MM.1S (cell line): ENCODE results near the gene FRYL.

ENCODE experiments used
- EZH2 ChIP-seq: fragments of 300-600 bp; sonication (generic); optimal IDR thresholded peaks from 2 replicates; pipeline ENCODE3; 2017; ENCODE audit warnings: low read depth, mild to moderate bottlenecking, antibody characterized with exemption, low read length, mixed read lengths
- EZH2phosphoT487 ChIP-seq: fragments of 300-600 bp; sonication (generic); IDR thresholded peaks from 2 replicates; pipeline ENCODE4 v1.6.1; 2018; ENCODE audit warnings: antibody characterized with exemption, low read length
- TF ChIP-seq, protein P1 (sequence below): fragments of 300-600 bp; sonication (generic); IDR thresholded peaks from 2 replicates; pipeline ENCODE4 v1.5.1; 2016; ENCODE audit warnings: antibody characterized with exemption, low read length, mixed read lengths

DNA sequence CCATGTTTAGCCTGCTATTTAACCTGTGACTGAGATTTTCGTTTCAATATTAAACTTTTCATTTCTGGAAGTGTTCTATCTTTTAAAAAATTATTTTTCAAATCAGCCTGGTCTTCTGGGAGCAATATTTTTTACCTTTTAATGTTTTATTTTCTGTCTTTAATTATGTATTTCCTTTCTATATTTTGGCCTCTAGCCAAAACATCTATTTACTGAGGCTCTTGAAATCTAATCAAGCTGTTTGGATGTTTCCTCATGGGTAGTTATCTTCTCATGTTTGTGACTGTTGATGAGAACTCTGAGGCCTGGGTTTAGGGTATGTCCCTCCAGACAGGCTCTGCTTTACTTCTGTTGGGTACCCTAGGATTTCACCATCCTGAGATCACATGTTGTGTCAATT, 307.3 kb downstream of the FRYL start:
- TF ChIP-seq, protein P1, sequence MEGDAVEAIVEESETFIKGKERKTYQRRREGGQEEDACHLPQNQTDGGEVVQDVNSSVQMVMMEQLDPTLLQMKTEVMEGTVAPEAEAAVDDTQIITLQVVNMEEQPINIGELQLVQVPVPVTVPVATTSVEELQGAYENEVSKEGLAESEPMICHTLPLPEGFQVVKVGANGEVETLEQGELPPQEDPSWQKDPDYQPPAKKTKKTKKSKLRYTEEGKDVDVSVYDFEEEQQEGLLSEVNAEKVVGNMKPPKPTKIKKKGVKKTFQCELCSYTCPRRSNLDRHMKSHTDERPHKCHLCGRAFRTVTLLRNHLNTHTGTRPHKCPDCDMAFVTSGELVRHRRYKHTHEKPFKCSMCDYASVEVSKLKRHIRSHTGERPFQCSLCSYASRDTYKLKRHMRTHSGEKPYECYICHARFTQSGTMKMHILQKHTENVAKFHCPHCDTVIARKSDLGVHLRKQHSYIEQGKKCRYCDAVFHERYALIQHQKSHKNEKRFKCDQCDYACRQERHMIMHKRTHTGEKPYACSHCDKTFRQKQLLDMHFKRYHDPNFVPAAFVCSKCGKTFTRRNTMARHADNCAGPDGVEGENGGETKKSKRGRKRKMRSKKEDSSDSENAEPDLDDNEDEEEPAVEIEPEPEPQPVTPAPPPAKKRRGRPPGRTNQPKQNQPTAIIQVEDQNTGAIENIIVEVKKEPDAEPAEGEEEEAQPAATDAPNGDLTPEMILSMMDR, result no peak
- TF ChIP-seq EZH2 (no peak), EZH2phosphoT487 (no peak)
